DOHH2 (cell line): ENCODE measurements around the gene EPAS1.

Source experiments
- H3F3A ChIP-seq: fragments of 200-600 bp; sonication (generic), shearing (Covaris generic); 2 replicates; pipeline ENCODE4 v1.6.0; 2016; ENCODE audit warnings: antibody characterized with exemption, mild to moderate bottlenecking; ENCODE audit not compliant: control insufficient read depth, insufficient read depth
- H3K27ac ChIP-seq: fragments of 200-600 bp; sonication (generic); 2 replicates; pipeline ENCODE4 v1.5.1; 2014; ENCODE audit warnings: low read depth, mild to moderate bottlenecking, low read length, moderate library complexity
- H3K27me3 ChIP-seq: fragments of 200-600 bp; sonication (generic); 2 replicates; pipeline ENCODE4 v1.6.1; 2014; ENCODE audit warnings: mild to moderate bottlenecking, low read length, mixed read lengths; ENCODE audit not compliant: control insufficient read depth
- H3K36me3 ChIP-seq: fragments of 200-600 bp; sonication (generic); 2 replicates; pipeline ENCODE4 v1.6.1; 2014; ENCODE audit warnings: mild to moderate bottlenecking, low read length, moderate library complexity, mixed read lengths; ENCODE audit not compliant: control insufficient read depth
- H3K4me1 ChIP-seq: fragments of 200-600 bp; sonication (generic); 2 replicates; pipeline ENCODE4 v1.6.1; 2014; ENCODE audit warnings: mild to moderate bottlenecking, low read length, mixed read lengths; ENCODE audit not compliant: control insufficient read depth
- H3K4me2 ChIP-seq: fragments of 200-600 bp; sonication (generic); 2 replicates; pipeline ENCODE4 v1.6.0; 2014; ENCODE audit warnings: mild to moderate bottlenecking, low read length, moderate library complexity
- H3K4me3 ChIP-seq: fragments of 200-600 bp; sonication (generic); 2 replicates; pipeline ENCODE4 v1.5.1; 2014; ENCODE audit warnings: mild to moderate bottlenecking, low read length, mixed read lengths
- H3K79me2 ChIP-seq: fragments of 200-600 bp; sonication (generic); 2 replicates; pipeline ENCODE4 v1.6.1; 2014; ENCODE audit warnings: mild to moderate bottlenecking, low read length, mixed read lengths; ENCODE audit not compliant: control insufficient read depth
- H3K9me2 ChIP-seq: fragments of 200-600 bp; sonication (generic); replicated peaks from 2 replicates; pipeline ENCODE4 v1.6.1; 2014; ENCODE audit warnings: mild to moderate bottlenecking, low read length, mixed read lengths; ENCODE audit not compliant: control insufficient read depth
- H3K9me3 ChIP-seq: fragments of 200-600 bp; sonication (generic); 2 replicates; pipeline ENCODE4 v1.6.1; 2014; ENCODE audit warnings: antibody characterized with exemption, low read length, mixed read lengths; ENCODE audit not compliant: control insufficient read depth, insufficient read depth
- H4K20me1 ChIP-seq: fragments of 200-600 bp; sonication (generic); 2 replicates; pipeline ENCODE4 v1.6.0; 2014; ENCODE audit warnings: low read depth, mild to moderate bottlenecking, antibody characterized with exemption, low read length, moderate library complexity; ENCODE audit not compliant: control insufficient read depth, insufficient read depth
- CTCF ChIP-seq: fragments of 200-600 bp; sonication (generic); IDR thresholded peaks from one replicate; pipeline ENCODE4 v1.5.1; 2014; ENCODE audit warnings: antibody characterized with exemption, mild to moderate bottlenecking, low read depth, low read length; ENCODE audit not compliant: poor library complexity, severe bottlenecking
- EZH2phosphoT487 ChIP-seq: fragments of 200-600 bp; sonication (generic); IDR thresholded peaks from 2 replicates; pipeline ENCODE4 v1.6.1; 2017; ENCODE audit warnings: borderline replicate concordance, mild to moderate bottlenecking, antibody characterized with exemption, low read length, moderate library complexity, mixed read lengths

The EPAS1 gene

GRCh38 chr2:46329803-46330775, 32.9 kb downstream of the EPAS1 start:
- no peak overlapping the region for H3K27ac ChIP-seq

GRCh38 chr2:46331109-46331766, 34.0 kb downstream of the EPAS1 start:
- Histone ChIP-seq H3K9me3 (no peaks in the 10 kb centered on the region), H3K4me2 (no peak overlapping the region), H3K27me3 (peaks cover under 1% of the 10 kb centered on the region; the same call in 1 of the 2 replicates), H3K27ac (no peak overlapping the region), H3K79me2 (no peaks in the 10 kb centered on the region), H3K36me3 (no peaks in the 10 kb centered on the region), H3K4me3 (no peak overlapping the region), H4K20me1 (no peaks in the 10 kb centered on the region), H3K4me1 (no peaks in the 10 kb centered on the region), H3F3A (no peaks in the 10 kb centered on the region), H3K9me2 (no peaks in the 10 kb centered on the region)
- TF ChIP-seq CTCF (no peak), EZH2phosphoT487 (no peak)

More at GRCh38 chr2:46329803-46330775, 32.9 kb downstream of the EPAS1 start:
- no peaks in the 10 kb centered on the region for H3K9me3 ChIP-seq
- no peaks in the 10 kb centered on the region for H3K9me2 ChIP-seq
- no peaks in the 10 kb centered on the region for H3K36me3 ChIP-seq
- H3K4me1 ChIP-seq, result no peaks in the 10 kb centered on the region
- H4K20me1 ChIP-seq, result no peaks in the 10 kb centered on the region
- no peaks in the 10 kb centered on the region for H3F3A ChIP-seq
- TF ChIP-seq CTCF, result no peak
- TF ChIP-seq EZH2phosphoT487, result no peak
- peaks cover 5% of the 10 kb centered on the region for H3K27me3 ChIP-seq
- H3K4me3 ChIP-seq, result no peak overlapping the region
- H3K4me2 ChIP-seq, result no peak overlapping the region
- H3K79me2 ChIP-seq, result no peaks in the 10 kb centered on the region

- no peak overlapping the region for H3K4me2 ChIP-seq
- no peaks in the 10 kb centered on the region for H3K9me3 ChIP-seq
- TF ChIP-seq EZH2phosphoT487 (no peak), CTCF (no peak)
- H4K20me1 ChIP-seq, result no peaks in the 10 kb centered on the region
- no peaks in the 10 kb centered on the region for H3K9me2 ChIP-seq
- H3F3A ChIP-seq, result no peaks in the 10 kb centered on the region
- H3K79me2 ChIP-seq, result no peaks in the 10 kb centered on the region
- H3K27me3 ChIP-seq, result no peaks in the 10 kb centered on the region; the same call in 1 of the 2 replicates
- H3K4me1 ChIP-seq, result no peaks in the 10 kb centered on the region
- no peak overlapping the region for H3K27ac ChIP-seq
- no peak overlapping the region for H3K4me3 ChIP-seq
- H3K36me3 ChIP-seq, result no peaks in the 10 kb centered on the region
Measured at GRCh38 chr2:46332686-46333281, 35.6 kb downstream of the EPAS1 start.
